DMS114 treated with DMSO at 0.1 percent for 48 hours (cell line): Measurements from ENCODE around the gene UGGT1.
"Not testable (repeated sequence)": the region's sequence is repeated elsewhere in the genome, so short reads cannot be mapped to it uniquely, and the experiment has no call there.

Source experiments
- DNase-seq: peaks from one replicate; lab custom pipeline; 2025; ENCODE audit not compliant: unreplicated experiment; lab: John Stamatoyannopoulos, UW

The UGGT1 gene

DNA sequence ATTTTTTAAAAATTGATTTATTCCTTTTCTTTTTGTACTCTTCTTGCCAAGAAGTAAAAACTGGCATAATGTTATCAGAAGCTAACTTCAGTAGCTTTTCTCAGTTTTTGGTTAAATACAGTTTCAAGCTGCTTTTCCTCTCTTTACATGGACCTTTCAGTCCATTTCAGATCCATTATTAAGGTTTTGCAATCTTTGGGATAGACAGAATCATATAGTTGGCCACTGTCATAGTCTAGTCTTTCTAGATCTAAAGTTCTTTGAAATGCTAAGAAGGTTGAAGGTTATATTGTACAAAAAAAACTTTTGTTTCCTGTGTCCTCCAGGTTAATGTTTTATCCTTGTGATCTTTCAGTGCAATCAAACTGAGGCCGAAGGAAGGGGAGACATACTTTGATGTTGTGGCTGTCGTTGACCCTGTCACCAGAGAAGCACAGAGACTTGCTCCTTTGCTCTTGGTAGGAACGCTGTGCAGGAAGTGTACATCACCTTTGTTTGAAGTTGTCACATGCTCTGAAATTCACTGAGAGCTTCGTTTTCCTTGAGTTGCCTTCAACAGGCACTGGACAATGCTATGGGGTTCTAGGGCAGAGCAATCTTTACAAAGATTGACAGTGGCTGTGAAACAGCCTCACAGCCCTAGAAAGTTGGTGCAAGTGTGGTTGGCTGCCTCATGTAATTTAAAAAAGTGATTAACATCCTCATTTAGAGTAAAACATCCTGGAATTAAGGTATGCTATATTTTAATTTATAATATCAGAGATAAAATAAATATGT, 79.1 kb downstream of the UGGT1 start:
- no peak for DNase-seq

GRCh38 chr2:128170776-128171175, 79.8 kb downstream of the UGGT1 start:
- no peak for DNase-seq

DNA sequence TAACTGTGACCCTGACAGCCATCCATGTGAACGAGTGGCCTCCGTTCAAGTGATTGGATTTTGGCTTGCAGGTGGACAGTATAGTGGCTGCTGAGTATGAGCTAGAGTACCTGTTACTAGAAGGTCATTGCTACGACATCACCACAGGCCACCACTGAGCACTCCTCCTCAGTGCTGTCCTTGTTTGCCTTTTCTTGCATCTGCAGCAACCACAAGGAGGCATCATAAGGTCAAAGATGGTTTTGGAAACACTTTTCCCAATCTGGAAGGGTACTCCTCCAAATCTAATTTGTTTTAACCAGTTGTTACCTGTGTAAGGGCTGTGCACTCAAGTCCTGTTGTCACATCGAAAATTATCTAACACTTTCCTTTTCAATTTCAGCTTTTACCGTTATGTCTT, 81.2 kb downstream of the UGGT1 start:
- DNase-seq: no peak

DNA sequence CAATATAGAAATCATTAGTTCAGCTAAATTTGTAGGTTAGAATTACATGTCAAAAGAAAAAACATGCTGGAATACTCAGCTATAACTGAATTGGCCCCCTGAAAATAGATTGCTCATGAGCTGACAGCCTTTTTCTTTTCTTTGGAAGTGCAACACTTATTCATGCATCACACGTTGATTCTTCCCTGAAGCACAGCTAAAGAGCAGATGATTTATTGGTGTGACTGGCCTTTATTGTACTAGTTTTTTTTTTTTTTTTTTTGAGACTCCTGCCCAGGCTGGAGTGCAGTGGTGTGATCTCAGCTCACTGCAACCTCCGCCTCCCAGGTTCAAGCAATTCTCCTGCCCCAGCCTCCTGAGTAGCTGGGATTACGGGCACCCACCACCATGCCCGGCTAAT, 83.1 kb downstream of the UGGT1 start:
- not testable (repeated sequence) for DNase-seq

DNA sequence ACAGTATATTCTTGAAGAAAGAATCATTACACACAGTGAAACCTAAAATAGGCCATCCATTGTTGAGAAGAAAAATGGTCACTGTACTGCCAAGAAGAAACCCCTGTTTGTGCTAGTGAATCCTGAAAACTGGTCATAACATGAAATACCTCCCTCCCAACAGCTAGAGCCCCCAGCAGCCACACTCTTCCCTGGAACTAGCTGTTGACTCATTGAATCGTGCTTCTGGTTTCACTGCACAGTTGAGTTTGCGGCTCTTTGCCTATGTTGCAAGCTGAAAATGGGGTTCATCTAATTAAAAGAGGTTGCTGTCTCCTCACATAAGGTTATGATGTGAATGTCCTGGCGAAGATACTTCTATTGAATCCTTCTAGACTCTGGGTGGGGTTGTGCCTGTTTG, 86.3 kb downstream of the UGGT1 start:
- DNase-seq: no peak

GRCh38 chr2:128178149-128178649, 87.2 kb downstream of the UGGT1 start:
- no peak for DNase-seq

DNA sequence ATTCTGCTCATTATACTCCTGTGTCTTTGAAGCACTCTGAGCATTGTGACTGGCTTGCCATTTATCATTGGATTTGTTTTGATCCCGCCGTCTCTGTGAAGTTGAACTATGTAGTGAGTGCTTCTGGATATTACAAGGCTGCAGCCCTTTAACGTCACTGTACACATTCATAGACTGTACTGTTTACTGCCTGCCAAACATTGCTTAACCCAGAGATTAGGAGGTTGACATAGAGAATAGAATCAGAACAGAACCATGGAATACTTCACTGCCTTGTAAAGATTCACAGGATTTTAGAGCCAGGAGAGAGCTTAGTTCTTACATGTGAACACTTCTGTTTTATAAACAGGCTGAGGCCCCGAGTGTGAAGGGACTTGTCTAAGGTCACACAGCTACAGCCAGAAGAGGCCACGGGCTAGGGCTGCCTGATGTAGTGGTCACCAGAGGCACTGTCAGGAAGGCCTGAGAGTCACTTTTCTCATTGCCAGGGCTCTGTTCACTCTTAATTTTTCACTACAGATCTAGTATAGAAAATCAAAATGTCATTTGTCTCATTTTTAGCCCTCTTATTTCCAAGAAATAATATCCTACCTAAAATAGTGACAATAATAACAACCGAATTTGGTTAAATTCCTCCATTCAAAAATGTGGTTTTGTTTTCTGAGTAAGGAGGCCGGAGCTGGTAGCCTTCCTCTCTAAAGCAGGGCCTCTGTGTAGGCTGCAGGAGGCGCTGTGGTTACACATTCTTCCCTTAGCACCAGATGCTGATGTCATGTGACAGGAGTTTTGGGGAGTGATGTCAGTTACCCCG, 87.9 kb downstream of the UGGT1 start:
- peak; percentile 1 for DNase-seq

DNA sequence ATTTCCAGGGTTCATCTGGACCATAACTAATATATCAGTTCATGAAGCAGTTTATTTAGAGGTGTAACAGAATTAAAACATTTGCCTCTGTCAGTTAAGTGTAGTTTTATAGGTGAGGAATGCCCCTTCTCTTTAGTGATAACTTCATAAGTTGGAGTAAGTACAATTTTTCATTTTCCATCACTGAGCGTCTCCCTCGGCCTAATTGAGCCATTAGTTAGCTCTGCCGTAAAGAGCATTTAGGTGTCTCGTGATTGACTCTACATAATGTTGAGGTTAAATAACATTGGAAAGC, 88.4 kb downstream of the UGGT1 start:
- no peak for DNase-seq

- no peak for DNase-seq
Observed at GRCh38 chr2:128180031-128180430, 89.0 kb downstream of the UGGT1 start.

DNA sequence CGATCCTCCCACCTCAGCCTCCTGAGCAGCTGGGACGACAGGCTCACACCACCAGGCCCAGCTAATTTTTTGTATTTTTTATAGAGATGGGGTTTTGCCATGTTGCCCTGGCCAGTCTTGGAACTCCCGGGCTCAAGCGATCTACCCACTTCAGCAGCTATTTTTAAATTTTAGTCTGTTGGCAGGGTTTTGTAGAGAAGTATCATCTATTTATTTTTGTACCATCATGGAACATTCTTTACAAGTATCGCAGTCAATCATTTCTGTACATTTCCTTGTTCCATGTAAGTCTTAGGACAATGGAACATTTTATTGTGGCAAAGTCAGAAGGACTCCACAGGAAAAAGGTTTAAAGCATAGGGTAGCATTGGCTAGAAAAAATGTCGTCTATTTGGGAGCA, 94.6 kb downstream of the UGGT1 start:
- no peak for DNase-seq

DNA sequence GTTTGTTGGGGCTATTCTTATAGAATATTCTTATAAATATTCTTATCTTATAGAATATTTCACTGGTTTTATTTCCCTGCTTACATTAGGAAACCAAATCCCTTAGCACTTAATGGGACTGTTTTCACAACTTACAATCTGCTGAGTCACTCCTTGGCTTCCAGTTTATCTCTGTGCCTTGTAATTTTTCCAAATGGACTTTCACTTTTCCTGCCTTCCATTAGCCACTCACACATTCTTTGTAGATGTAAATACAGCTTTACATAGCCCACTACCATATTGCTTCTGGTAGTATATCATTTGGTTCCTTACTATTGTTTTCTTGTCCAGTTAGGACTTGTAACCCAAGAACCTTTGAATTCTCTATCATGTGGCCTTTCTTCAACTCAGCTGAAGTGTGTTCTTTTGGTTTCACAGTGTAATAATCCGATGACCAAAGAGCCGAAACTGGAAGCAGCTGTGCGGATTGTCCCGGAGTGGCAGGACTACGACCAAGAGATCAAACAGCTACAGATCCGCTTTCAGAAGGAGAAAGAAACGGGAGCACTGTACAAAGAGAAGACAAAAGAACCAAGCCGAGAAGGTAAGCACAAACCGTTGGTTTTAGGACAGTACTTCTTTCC, 96.1 kb downstream of the UGGT1 start:
- DNase-seq: no peak

DNA sequence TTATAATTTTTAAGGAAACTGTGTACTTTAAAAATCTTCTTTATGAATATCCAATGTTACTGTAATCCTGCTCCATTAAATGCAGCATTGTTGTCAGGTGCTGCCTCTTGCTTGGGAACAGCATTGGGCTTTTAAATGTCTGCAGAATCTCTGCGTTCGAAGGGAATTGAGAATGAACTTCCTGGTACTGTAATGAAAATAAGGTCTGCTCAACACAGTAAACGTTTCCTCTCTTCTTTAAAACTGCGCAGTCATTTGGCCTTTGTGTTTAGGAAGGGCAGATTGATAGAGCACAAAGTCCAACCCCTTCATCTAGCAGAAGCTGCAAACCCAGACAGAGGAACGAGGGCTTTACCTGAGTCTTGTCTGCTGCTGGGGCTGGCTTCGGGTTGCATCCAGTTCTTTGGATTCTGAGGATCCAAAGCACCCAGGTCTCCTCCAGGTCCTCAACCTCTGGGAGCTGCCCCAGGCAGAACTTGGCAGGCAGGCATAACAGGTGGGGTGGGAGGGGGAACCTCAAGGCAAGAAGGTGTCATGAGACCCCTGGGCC, 104.5 kb downstream of the UGGT1 start:
- DNase-seq: no peak

DNA sequence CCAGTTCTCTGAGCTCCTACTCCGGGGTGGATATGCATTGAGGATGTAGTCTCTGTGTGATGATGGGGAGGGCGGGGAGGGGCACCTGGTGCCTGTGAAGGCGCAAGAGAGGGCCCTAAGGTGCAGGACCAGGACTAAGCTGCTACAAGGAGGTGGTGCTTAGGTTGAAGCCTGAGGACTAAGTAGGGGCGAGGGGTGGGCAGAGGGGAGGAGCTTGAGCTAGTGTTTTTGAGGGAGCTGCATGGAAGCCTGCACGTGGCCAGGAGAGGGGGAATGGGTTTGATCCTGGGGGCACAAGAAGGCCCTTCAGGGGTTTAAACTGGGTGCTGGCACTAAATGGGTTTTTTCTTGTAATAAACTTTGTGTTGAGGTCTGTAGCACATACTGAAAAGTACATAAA, 105.0 kb downstream of the UGGT1 start:
- DNase-seq: no peak

GRCh38 chr2:128196471-128196931, 105.5 kb downstream of the UGGT1 start:
- DNase-seq: no peak

- no peak for DNase-seq
Observed at GRCh38 chr2:128197059-128197458, 106.1 kb downstream of the UGGT1 start.

GRCh38 chr2:128198656-128199055, 107.7 kb downstream of the UGGT1 start:
- no peak for DNase-seq

DNA sequence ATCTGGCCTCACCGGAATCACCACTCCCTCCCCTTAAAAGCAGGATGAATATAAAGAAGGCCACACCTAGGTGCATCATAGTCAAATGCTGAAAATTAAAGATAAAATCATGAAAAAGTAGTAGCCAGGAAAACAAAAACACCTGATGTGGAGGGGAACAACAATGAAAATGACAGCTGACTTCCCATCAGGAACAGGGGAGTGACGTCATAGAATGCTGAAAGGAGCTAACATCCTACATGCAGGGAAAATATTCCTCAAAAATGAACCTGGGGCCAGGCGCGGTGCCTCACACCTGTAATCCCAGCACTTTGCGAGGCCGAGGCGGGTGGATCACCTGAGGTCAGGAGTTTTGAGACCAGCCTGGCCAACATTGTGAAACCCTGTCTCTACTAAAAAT, 108.1 kb downstream of the UGGT1 start:
- DNase-seq: no peak

DNA sequence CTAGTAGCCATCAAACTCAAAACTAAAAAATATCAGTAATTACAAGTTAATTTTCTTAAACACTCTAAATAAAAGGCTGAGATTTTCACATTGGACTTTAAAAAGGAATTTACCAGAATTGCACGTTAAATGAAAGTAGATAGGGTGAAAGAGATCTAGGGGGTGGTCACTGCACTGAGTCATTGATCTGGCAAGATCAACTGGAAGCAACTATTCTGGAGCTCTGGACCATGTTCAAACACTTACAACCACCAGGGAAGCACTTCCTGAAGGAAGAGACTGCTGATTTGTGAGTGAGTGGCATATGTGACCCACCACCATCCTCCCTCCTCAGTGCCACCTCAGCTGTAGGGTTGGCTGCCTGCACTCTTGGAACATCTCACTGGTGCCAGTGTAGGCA, 111.8 kb downstream of the UGGT1 start:
- DNase-seq: no peak

GRCh38 chr2:128206245-128206644, 115.2 kb downstream of the UGGT1 start:
- no peak for DNase-seq

GRCh38 chr2:128208023-128208422, 117.0 kb downstream of the UGGT1 start:
- no peak for DNase-seq

GRCh38 chr2:128208631-128209324, 117.8 kb downstream of the UGGT1 start:
- DNase-seq: not testable (repeated sequence)
